Upper lobe of left lung (tissue), 6 donors: ENCODE measurements around the gene ARHGAP45. TPM values are rescaled to one million over a fixed set of nuclear protein-coding genes. Genes with fewer than 3 reads are reported as not detected.

ENCODE experiments used
- ATAC-seq, 2 donors: fragments of 200-7000 bp; cut with Tn5 transposase; one replicate each; pipeline ENCODE4 v1.9.1; 2022; ENCODE audit warnings: mild to moderate bottlenecking in 2 of 2, moderate library complexity in 2 of 2; ENCODE audit not compliant: low FRiP score in 2 of 2
- DNase-seq, 2 donors: peaks; one replicate each; pipeline ENCODE4 v3.0.0-alpha.2; 2019 to 2020
- H3K27ac ChIP-seq, 4 donors: fragments of 200-600 bp; sonication (generic); one replicate each; pipeline ENCODE4 v1.5.1; 2016 to 2019
- H3K27me3 ChIP-seq, 4 donors: fragments of 200-600 bp; sonication (generic); one replicate each; pipeline ENCODE4 v1.5.1; 2017 to 2019
- H3K36me3 ChIP-seq, 4 donors: fragments of 200-600 bp; sonication (generic); one replicate each; pipeline ENCODE4 v1.5.1; 2016 to 2019
- H3K4me1 ChIP-seq, 4 donors: fragments of 200-600 bp; sonication (generic); one replicate each; pipeline ENCODE4 v1.5.1; 2018 to 2019
- H3K4me3 ChIP-seq, 4 donors: fragments of 200-600 bp; sonication (generic); one replicate each; pipeline ENCODE4 v1.5.1; 2017 to 2019; ENCODE audit warnings: mild to moderate bottlenecking in 2 of 4, moderate library complexity in 1 of 4
- H3K9me3 ChIP-seq, 4 donors: fragments of 200-600 bp; sonication (generic); one replicate each; pipeline ENCODE4 v1.5.1; 2018 to 2019
- EP300 ChIP-seq, 4 donors: sonication (generic); formaldehyde crosslinking; IDR thresholded peaks; one replicate each; pipeline ENCODE4 v1.5.1; 2017; ENCODE audit warnings: antibody characterized with exemption in 4 of 4, control low read depth in 2 of 4
- POLR2A ChIP-seq, 4 donors: fragments of 450-650 bp; IDR thresholded peaks; one replicate each; pipeline ENCODE4 v1.5.1; 2016 to 2017; ENCODE audit warnings: antibody characterized with exemption in 4 of 4, mild to moderate bottlenecking in 2 of 4
- POLR2AphosphoS5 ChIP-seq, 2 donors: sonication (generic); formaldehyde crosslinking; IDR thresholded peaks; one replicate each; pipeline ENCODE4 v1.5.1; 2017; ENCODE audit warnings: antibody characterized with exemption in 2 of 2
- WGBS, 2 donors: methylation state at CpG; one replicate each; pipeline ENCODE4 v1.1.5; 2017 to 2018; 5-methylcytosine and 5-hydroxymethylcytosine counted together
- total RNA-seq, 6 donors: library from RNA; depleted of rRNA in 4 of 6; stranded (reverse); fragments of >200 nt in 4 of 6; gene quantifications; one replicate each; pipeline versions ENCODE4 v1.1.0 to v1.2.1, GENCODE V29; 2016 to 2021
- TF ChIP-seq, protein P1 (sequence below), 6 experiments: fragments of 450-650 bp in 4 of 6; fragments of 200-600 bp in 2 of 6; sonication (generic) in 2 of 6; IDR thresholded peaks; one replicate each; pipeline ENCODE4 v1.5.1; 2016 to 2019; ENCODE audit warnings: antibody characterized with exemption in 6 of 6
- donor health status: DM: no; HTN: no; CAD: no; lungs with moderate emphysema.
- donor health status: DM: no; HTN: yes; CAD: no; lungs with severe emphysema.

ARHGAP45 gene
- total RNA-seq, 6 donors from 2014 or later: 91.6 to 332 (median 123) TPM

- Histone ChIP-seq H3K4me1 (peaks cover 0 to 3% (median 0%) of the 10 kb centered on the region in 4 donors), H3K27ac (no peak overlapping the region), H3K27me3 (no peaks in the 10 kb centered on the region), H3K9me3 (no peaks in the 10 kb centered on the region), H3K4me3 (no peak overlapping the region), H3K36me3 (peaks cover 0 to 12% (median 5%) of the 10 kb centered on the region in 4 donors)
- DNase-seq (peak in 1 of 2 donors; percentile 84), ATAC-seq (no peak)
- 63 to 86% methylated on average over 7 to 20 of the region's 20 CpGs for WGBS, 2 donors
- TF ChIP-seq EP300 (IDR thresholded peaks at IDR 0.05) (no peak), POLR2A (IDR thresholded peaks at IDR 0.05) (no peak), POLR2AphosphoS5 (IDR thresholded peaks at IDR 0.05) (no peak)
- TF ChIP-seq, protein P1, sequence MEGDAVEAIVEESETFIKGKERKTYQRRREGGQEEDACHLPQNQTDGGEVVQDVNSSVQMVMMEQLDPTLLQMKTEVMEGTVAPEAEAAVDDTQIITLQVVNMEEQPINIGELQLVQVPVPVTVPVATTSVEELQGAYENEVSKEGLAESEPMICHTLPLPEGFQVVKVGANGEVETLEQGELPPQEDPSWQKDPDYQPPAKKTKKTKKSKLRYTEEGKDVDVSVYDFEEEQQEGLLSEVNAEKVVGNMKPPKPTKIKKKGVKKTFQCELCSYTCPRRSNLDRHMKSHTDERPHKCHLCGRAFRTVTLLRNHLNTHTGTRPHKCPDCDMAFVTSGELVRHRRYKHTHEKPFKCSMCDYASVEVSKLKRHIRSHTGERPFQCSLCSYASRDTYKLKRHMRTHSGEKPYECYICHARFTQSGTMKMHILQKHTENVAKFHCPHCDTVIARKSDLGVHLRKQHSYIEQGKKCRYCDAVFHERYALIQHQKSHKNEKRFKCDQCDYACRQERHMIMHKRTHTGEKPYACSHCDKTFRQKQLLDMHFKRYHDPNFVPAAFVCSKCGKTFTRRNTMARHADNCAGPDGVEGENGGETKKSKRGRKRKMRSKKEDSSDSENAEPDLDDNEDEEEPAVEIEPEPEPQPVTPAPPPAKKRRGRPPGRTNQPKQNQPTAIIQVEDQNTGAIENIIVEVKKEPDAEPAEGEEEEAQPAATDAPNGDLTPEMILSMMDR (IDR thresholded peaks at IDR 0.05): no peak
These were observed 19.2 kb upstream of the ARHGAP45 start for GRCh38 chr19:1047696-1048147.

DNA sequence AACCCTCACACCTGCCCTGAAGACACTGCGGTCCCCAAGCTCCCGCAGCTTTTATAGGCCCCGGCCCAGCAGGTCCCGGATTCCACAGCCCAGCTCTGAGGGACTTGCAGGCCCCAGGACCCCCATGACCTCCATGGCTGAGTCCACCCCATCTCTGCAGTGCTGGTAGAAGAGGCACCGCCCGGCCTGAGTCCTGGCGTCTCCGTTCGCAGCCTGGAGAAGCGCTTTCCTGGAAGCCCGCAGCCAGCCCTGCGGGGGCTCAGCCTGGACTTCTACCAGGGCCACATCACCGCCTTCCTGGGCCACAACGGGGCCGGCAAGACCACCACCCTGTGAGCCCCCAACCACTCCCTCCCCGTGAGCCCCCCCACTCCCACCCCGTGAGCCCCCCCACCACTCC is 17.9 kb upstream of the ARHGAP45 start:
- Histone ChIP-seq H3K36me3 (peaks cover 0 to 14% (median 5%) of the 10 kb centered on the region in 4 donors), H3K27me3 (no peaks in the 10 kb centered on the region), H3K4me3 (no peak overlapping the region), H3K9me3 (no peaks in the 10 kb centered on the region), H3K4me1 (no peaks in the 10 kb centered on the region), H3K27ac (no peak overlapping the region)
- ATAC-seq (no peak), DNase-seq (peak in 1 of 2 donors; percentile 46)
- WGBS, 2 donors: 94 to 96% methylated on average over 4 to 13 of the region's 17 CpGs
- TF ChIP-seq, protein P1 (IDR thresholded peaks at IDR 0.05): no peak
- TF ChIP-seq EP300 (IDR thresholded peaks at IDR 0.05): no peak
- TF ChIP-seq POLR2AphosphoS5 (IDR thresholded peaks at IDR 0.05): no peak
- TF ChIP-seq POLR2A (IDR thresholded peaks at IDR 0.05): no peak

GRCh38 chr19:1049800-1050199 is 17.2 kb upstream of the ARHGAP45 start:
- Histone ChIP-seq H3K36me3 (peaks cover 0 to 13% (median 5%) of the 10 kb centered on the region in 4 donors), H3K9me3 (no peaks in the 10 kb centered on the region), H3K4me1 (no peaks in the 10 kb centered on the region), H3K4me3 (no peak overlapping the region), H3K27ac (no peak overlapping the region), H3K27me3 (no peaks in the 10 kb centered on the region)
- no peak for TF ChIP-seq EP300 (IDR thresholded peaks at IDR 0.05)
- no peak for TF ChIP-seq POLR2AphosphoS5 (IDR thresholded peaks at IDR 0.05)
- TF ChIP-seq POLR2A (IDR thresholded peaks at IDR 0.05): no peak
- TF ChIP-seq, protein P1 (IDR thresholded peaks at IDR 0.05): no peak
- no peak for ATAC-seq
- no peak for DNase-seq
- WGBS, 2 donors: 53 to 65% methylated on average over 5 of the region's 11 CpGs

DNA sequence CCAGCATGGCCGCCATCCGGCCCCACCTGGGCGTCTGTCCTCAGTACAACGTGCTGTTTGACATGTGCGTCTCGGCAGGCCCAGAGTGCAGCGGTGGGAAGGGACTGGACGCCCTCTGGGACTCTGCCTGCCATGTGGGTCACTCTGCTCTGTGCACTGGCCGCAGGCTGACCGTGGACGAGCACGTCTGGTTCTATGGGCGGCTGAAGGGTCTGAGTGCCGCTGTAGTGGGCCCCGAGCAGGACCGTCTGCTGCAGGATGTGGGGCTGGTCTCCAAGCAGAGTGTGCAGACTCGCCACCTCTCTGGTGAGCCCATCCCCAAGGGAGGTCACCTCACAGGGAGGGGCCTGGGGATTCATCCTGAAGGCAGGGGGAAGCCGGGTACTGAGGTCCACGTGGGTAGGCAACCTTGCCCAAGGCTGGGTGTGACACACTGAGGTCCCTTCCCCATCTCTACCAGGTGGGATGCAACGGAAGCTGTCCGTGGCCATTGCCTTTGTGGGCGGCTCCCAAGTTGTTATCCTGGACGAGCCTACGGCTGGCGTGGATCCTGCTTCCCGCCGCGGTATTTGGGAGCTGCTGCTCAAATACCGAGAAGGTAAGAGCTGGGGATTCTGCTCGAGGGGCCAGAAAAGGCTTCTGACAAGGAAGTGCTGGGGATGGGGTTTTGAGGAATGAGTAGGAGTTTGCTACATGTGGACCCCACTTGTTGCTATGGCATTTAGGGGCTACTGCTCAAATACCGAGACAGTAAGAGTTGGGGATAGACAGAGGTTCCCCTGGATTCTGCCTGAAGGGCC is 15.8 kb upstream of the ARHGAP45 start:
- no peak overlapping the region for H3K4me3 ChIP-seq
- TF ChIP-seq POLR2A (IDR thresholded peaks at IDR 0.05): no peak
- TF ChIP-seq, protein P1 (IDR thresholded peaks at IDR 0.05): no peak
- TF ChIP-seq POLR2AphosphoS5 (IDR thresholded peaks at IDR 0.05): no peak
- TF ChIP-seq EP300 (IDR thresholded peaks at IDR 0.05): no peak
- no peak overlapping the region for H3K27ac ChIP-seq
- H3K9me3 ChIP-seq: peaks cover 0 to 2% (median 0%) of the 10 kb centered on the region in 4 donors
- 87 to 95% methylated on average over 14 to 17 of the region's 31 CpGs for WGBS, 2 donors
- DNase-seq (peak in 1 of 2 donors; percentile 79), ATAC-seq (no peak)
- H3K36me3 ChIP-seq: peaks cover 0 to 16% (median 5%) of the 10 kb centered on the region in 4 donors
- H3K27me3 ChIP-seq: no peaks in the 10 kb centered on the region
- no peaks in the 10 kb centered on the region for H3K4me1 ChIP-seq
